ENCODE measurements around the gene CASZ1. TPM values are rescaled to one million over a fixed set of nuclear protein-coding genes. Genes with fewer than 3 reads are reported as not detected.

The CASZ1 gene
- total RNA-seq, 1 experiment from 2014 or later = 3.9 TPM

DNA sequence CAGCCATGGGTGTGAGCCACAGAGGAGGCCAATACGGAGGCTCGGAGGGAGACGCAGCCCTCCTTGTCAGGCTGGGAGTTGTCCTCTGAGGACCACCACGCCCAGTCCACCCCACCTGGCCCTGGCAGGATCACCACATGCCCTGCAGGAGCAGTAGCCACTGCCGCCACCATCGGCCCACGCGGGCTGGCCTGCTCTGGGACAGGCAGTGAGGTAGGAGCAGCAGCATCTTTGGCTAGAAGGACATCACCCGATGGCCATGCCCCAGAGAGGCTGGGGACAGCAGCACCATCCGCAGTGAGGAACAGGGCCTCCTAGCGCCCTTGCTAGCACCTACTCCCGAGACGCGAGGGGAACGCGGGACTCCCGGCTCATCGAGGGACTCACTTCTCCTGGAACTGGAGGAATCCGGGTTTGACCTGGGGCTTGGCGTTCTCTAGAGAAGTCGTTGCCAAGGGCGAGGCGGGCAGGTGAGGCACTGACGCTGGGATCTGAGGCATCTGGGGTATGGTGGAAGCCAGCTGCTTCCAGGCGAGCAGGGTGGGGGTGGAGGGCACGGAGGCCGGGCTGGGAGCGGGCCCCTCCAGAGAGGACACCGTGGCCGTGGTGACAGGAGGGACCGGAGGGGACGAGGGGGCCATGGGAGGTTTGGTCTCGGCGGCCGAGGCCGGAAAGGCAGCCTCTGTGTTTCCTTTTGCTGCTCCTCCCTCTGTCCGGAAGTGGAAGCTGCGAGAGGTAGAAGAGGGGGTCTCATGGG, 148.9 kb downstream of the CASZ1 start:
- Histone ChIP-seq H3K23ac (ENCODE audit: insufficient read length, low read depth, low read length) (no peak overlapping the region), H3K56ac (ENCODE audit: insufficient read length, low read depth, low read length) (no peak overlapping the region), H3K18ac (ENCODE audit: insufficient read length, low read depth, low read length) (no peak overlapping the region), H4K8ac (replicated peaks; ENCODE audit: insufficient read length, low read depth, low read length) (no peak overlapping the region), H3T11ph (ENCODE audit: low read length) (no peak overlapping the region), H3K4me2 (ENCODE audit: insufficient read depth, insufficient read length, low read length) (no peak overlapping the region), H3K79me1 (ENCODE audit: insufficient read depth, low read depth, low read length, poor library complexity, severe bottlenecking) (no peaks in the 10 kb centered on the region), H3K4ac (ENCODE audit: low read depth, low read length) (no peak overlapping the region), H2BK12ac (ENCODE audit: insufficient read length, low read depth, low read length) (no peak overlapping the region), H3K4me1 (ENCODE audit: insufficient read depth, low read length) (no peaks in the 10 kb centered on the region), H4K5ac (ENCODE audit: insufficient read length, low read depth, low read length) (no peak overlapping the region), H2AFZ (ENCODE audit: low read length) (no peak overlapping the region), H3K9ac (ENCODE audit: extremely low read depth, insufficient read length, low read length) (no peak overlapping the region), H3K27me3 (ENCODE audit: insufficient read depth, low read length) (no peaks in the 10 kb centered on the region; the same call in 1 of the 2 replicates), H2AK5ac (ENCODE audit: insufficient read length, low read length) (no peak overlapping the region), H2BK20ac (ENCODE audit: low read depth, low read length, poor library complexity, severe bottlenecking) (no peak overlapping the region), H3K14ac (ENCODE audit: insufficient read depth, low read length) (no peak overlapping the region; the same call in 1 of the 2 replicates), H3K79me2 (ENCODE audit: insufficient read depth, low read length) (no peaks in the 10 kb centered on the region), H4K20me1 (ENCODE audit: control insufficient read depth, insufficient read depth, insufficient read length) (no peaks in the 10 kb centered on the region), H4K91ac (ENCODE audit: insufficient read length, low read depth, low read length) (no peak overlapping the region), H3K9me3 (ENCODE audit: control insufficient read depth, low read depth, low read length) (no peaks in the 10 kb centered on the region), H2BK15ac (ENCODE audit: low read depth, low read length) (no peak overlapping the region; the same call in 1 of the 2 replicates), H2BK120ac (ENCODE audit: low read depth, low read length, poor library complexity, severe bottlenecking) (no peak overlapping the region), H2BK5ac (ENCODE audit: insufficient read length, low read length) (no peak overlapping the region), H3K27ac (ENCODE audit: insufficient read length, low read depth, low read length) (no peak overlapping the region), H3K23me2 (ENCODE audit: insufficient read length, low read depth, low read length, poor library complexity, severe bottlenecking) (peaks cover 4% of the 10 kb centered on the region)
- Mint-ChIP-seq H3K27me3 (ENCODE audit: low read depth) (no peaks in the 10 kb centered on the region), H3K9me3 (no peaks in the 10 kb centered on the region), H3K27ac (no peak overlapping the region), H3K4me1 (peaks cover 5 to 20% of the 10 kb centered on the region in 2 experiments), H3K36me3 (ENCODE audit: insufficient read depth in 1 of 3, low read depth in 3 of 3) (no peaks in the 10 kb centered on the region), H3K4me3 (no peak overlapping the region)
- TF ChIP-seq, protein P1, sequence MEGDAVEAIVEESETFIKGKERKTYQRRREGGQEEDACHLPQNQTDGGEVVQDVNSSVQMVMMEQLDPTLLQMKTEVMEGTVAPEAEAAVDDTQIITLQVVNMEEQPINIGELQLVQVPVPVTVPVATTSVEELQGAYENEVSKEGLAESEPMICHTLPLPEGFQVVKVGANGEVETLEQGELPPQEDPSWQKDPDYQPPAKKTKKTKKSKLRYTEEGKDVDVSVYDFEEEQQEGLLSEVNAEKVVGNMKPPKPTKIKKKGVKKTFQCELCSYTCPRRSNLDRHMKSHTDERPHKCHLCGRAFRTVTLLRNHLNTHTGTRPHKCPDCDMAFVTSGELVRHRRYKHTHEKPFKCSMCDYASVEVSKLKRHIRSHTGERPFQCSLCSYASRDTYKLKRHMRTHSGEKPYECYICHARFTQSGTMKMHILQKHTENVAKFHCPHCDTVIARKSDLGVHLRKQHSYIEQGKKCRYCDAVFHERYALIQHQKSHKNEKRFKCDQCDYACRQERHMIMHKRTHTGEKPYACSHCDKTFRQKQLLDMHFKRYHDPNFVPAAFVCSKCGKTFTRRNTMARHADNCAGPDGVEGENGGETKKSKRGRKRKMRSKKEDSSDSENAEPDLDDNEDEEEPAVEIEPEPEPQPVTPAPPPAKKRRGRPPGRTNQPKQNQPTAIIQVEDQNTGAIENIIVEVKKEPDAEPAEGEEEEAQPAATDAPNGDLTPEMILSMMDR (conservative IDR thresholded peaks at IDR 0.05) = no peak
- DNase-seq = no peak
- no CpG with 5 or more reads among the region's 38 CpGs for WGBS (ENCODE audit: extremely low coverage, insufficient read length, low lambda C conversion rate)

Data from H9 (cell line).